Activated naive CD8-positive, alpha-beta T cell treated with anti-CD3 and anti-CD28 coated beads, Interleukin-2, amount 50 U/mL, for 24 hours (primary cell): ENCODE measurements around the gene PRMT1.
"Not testable (repeated sequence)": the region's sequence is repeated elsewhere in the genome, so short reads cannot be mapped to it uniquely, and the experiment has no call there.

ENCODE experiments used
- ATAC-seq: fragments of 150-1000 bp; cut with Tn5 transposase; one replicate; pipeline ENCODE4 v1.10.0; 2021
- DNase-seq: peaks from one replicate; pipeline ENCODE4 v3.0.0; 2021
- H3K27ac Mint-ChIP-seq: one replicate; pipeline ENCODE4 v1.8.0; 2021; ENCODE audit warnings: mild to moderate bottlenecking, mixed read lengths
- H3K27me3 Mint-ChIP-seq: one replicate; pipeline ENCODE4 v1.8.0; 2021; ENCODE audit warnings: mixed read lengths
- H3K36me3 Mint-ChIP-seq: one replicate; pipeline ENCODE4 v1.8.0; 2021; ENCODE audit warnings: low read depth, mixed read lengths
- H3K4me1 Mint-ChIP-seq: one replicate; pipeline ENCODE4 v1.8.0; 2021; ENCODE audit warnings: mixed read lengths
- H3K4me3 Mint-ChIP-seq: one replicate; pipeline ENCODE4 v1.8.0; 2021; ENCODE audit warnings: mild to moderate bottlenecking, moderate library complexity, mixed read lengths
- H3K9me3 Mint-ChIP-seq: one replicate; pipeline ENCODE4 v1.8.0; 2021; ENCODE audit warnings: mixed read lengths

Gene PRMT1

GRCh38 chr19:49677231-49677900 lies at the start of gene PRMT1:
Gene PRMT1 (plus strand): TSS chr19:49677271. CDS start chr19:49677281, 10 bp downstream.
- ATAC-seq = no peak
- no peaks in the 10 kb centered on the region for H3K9me3 Mint-ChIP-seq

GRCh38 chr19:49629659-49630058 lies 47.4 kb upstream of the PRMT1 start:
- H3K9me3 Mint-ChIP-seq = no peaks in the 10 kb centered on the region
- H3K4me3 Mint-ChIP-seq = no peak overlapping the region

More at GRCh38 chr19:49677231-49677900, at the start of gene PRMT1:
- H3K27me3 Mint-ChIP-seq = no peaks in the 10 kb centered on the region
- peaks cover 52% of the 10 kb centered on the region for H3K4me1 Mint-ChIP-seq
- peak within 1 kb of the TSS; percentile 95 for H3K27ac Mint-ChIP-seq
- DNase-seq = peak; percentile 56
- peaks cover 34% of the 10 kb centered on the region for H3K36me3 Mint-ChIP-seq
- H3K4me3 Mint-ChIP-seq = peak within 1 kb of the TSS; percentile 98

GRCh38 chr19:49631014-49631588 lies 46.0 kb upstream of the PRMT1 start:
- no peaks in the 10 kb centered on the region for H3K9me3 Mint-ChIP-seq
- H3K4me1 Mint-ChIP-seq = no peaks in the 10 kb centered on the region
- H3K27ac Mint-ChIP-seq = no peak overlapping the region
- peaks cover 5% of the 10 kb centered on the region for H3K36me3 Mint-ChIP-seq
- H3K27me3 Mint-ChIP-seq = no peaks in the 10 kb centered on the region
- ATAC-seq = no peak
- no peak for DNase-seq
- no peak overlapping the region for H3K4me3 Mint-ChIP-seq

More at GRCh38 chr19:49629659-49630058, 47.4 kb upstream of the PRMT1 start:
- DNase-seq (no peak), ATAC-seq (no peak)
- H3K36me3 Mint-ChIP-seq = peaks cover 5% of the 10 kb centered on the region
- H3K27ac Mint-ChIP-seq = no peak overlapping the region
- no peaks in the 10 kb centered on the region for H3K4me1 Mint-ChIP-seq
- no peaks in the 10 kb centered on the region for H3K27me3 Mint-ChIP-seq

- no peaks in the 10 kb centered on the region for H3K9me3 Mint-ChIP-seq
- H3K27me3 Mint-ChIP-seq = no peaks in the 10 kb centered on the region
- no peak for ATAC-seq
- H3K4me3 Mint-ChIP-seq = no peak overlapping the region
- H3K4me1 Mint-ChIP-seq = no peaks in the 10 kb centered on the region
- H3K36me3 Mint-ChIP-seq = peaks cover 5% of the 10 kb centered on the region
- H3K27ac Mint-ChIP-seq = no peak overlapping the region
- DNase-seq = no peak
These were observed 45.4 kb upstream of the PRMT1 start for GRCh38 chr19:49631610-49632192.

- Mint-ChIP-seq H3K4me1 (no peaks in the 10 kb centered on the region), H3K27me3 (no peaks in the 10 kb centered on the region)
These were observed 44.5 kb upstream of the PRMT1 start for GRCh38 chr19:49632576-49632975.

GRCh38 chr19:49633273-49633672 lies 43.8 kb upstream of the PRMT1 start:
- ATAC-seq, DNase-seq, H3K27me3 Mint-ChIP-seq, H3K4me1 Mint-ChIP-seq, H3K9me3 Mint-ChIP-seq, H3K27ac Mint-ChIP-seq, H3K4me3 Mint-ChIP-seq, H3K36me3 Mint-ChIP-seq: not testable (repeated sequence)

More at GRCh38 chr19:49632576-49632975, 44.5 kb upstream of the PRMT1 start:
- Mint-ChIP-seq H3K36me3 (peaks cover 5% of the 10 kb centered on the region), H3K27ac (no peak overlapping the region), H3K4me3 (no peak overlapping the region), H3K9me3 (no peaks in the 10 kb centered on the region)
- DNase-seq = no peak
- no peak for ATAC-seq

- Mint-ChIP-seq H3K4me3 (no peak overlapping the region), H3K27ac (no peak overlapping the region), H3K4me1 (peaks cover 17% of the 10 kb centered on the region), H3K36me3 (peaks cover 1% of the 10 kb centered on the region), H3K9me3 (no peaks in the 10 kb centered on the region), H3K27me3 (no peaks in the 10 kb centered on the region)
- DNase-seq = no peak
- no peak for ATAC-seq
These were observed 41.4 kb upstream of the PRMT1 start for GRCh38 chr19:49635530-49636232.

- Mint-ChIP-seq H3K27ac (no peak overlapping the region), H3K4me1 (peaks cover 18% of the 10 kb centered on the region), H3K27me3 (no peaks in the 10 kb centered on the region), H3K4me3 (no peak overlapping the region), H3K36me3 (peaks cover 2% of the 10 kb centered on the region), H3K9me3 (no peaks in the 10 kb centered on the region)
- DNase-seq (no peak), ATAC-seq (no peak)
These were observed 40.7 kb upstream of the PRMT1 start for GRCh38 chr19:49636233-49636932.

GRCh38 chr19:49637821-49638738 lies 39.0 kb upstream of the PRMT1 start:
- no peaks in the 10 kb centered on the region for H3K9me3 Mint-ChIP-seq
- peaks cover 2% of the 10 kb centered on the region for H3K27me3 Mint-ChIP-seq
- ATAC-seq = no peak
- no peak overlapping the region for H3K27ac Mint-ChIP-seq
- peaks cover 6% of the 10 kb centered on the region for H3K36me3 Mint-ChIP-seq
- H3K4me3 Mint-ChIP-seq = peak overlapping the region; percentile 2
- peaks cover 30% of the 10 kb centered on the region for H3K4me1 Mint-ChIP-seq
- no peak for DNase-seq

- Mint-ChIP-seq H3K27ac (peak overlapping the region; percentile 22), H3K27me3 (peaks cover 2% of the 10 kb centered on the region), H3K36me3 (peaks cover 11% of the 10 kb centered on the region), H3K4me1 (peaks cover 45% of the 10 kb centered on the region), H3K9me3 (no peaks in the 10 kb centered on the region), H3K4me3 (peak overlapping the region; percentile 98)
- DNase-seq (no peak), ATAC-seq (no peak)
These were observed 37.5 kb upstream of the PRMT1 start for GRCh38 chr19:49639401-49640112.

GRCh38 chr19:49640113-49640898 lies 36.8 kb upstream of the PRMT1 start, which contains the start of gene RRAS:
Gene RRAS (minus strand): TSS chr19:49640143. CDS start chr19:49640098, 45 bp downstream.
- Mint-ChIP-seq H3K4me1 (peaks cover 46% of the 10 kb centered on the region), H3K27ac (peak within 1 kb of the TSS; percentile 99), H3K36me3 (peaks cover 11% of the 10 kb centered on the region), H3K9me3 (no peaks in the 10 kb centered on the region), H3K4me3 (peak within 1 kb of the TSS; percentile 98), H3K27me3 (peaks cover 2% of the 10 kb centered on the region)
- ATAC-seq = peak; percentile 82
- peak; percentile 100 for DNase-seq

GRCh38 chr19:49641688-49642491 lies 35.2 kb upstream of the PRMT1 start, which contains the start of gene SCAF1:
Gene SCAF1 (plus strand): TSS chr19:49642209. CDS start chr19:49645027, 2,818 bp downstream.
- peak; percentile 99 for DNase-seq
- H3K4me3 Mint-ChIP-seq = peak within 1 kb of the TSS; percentile 98
- peak within 1 kb of the TSS; percentile 99 for H3K27ac Mint-ChIP-seq
- peak; percentile 55 for ATAC-seq
- H3K36me3 Mint-ChIP-seq = peaks cover 15% of the 10 kb centered on the region
- H3K4me1 Mint-ChIP-seq = peaks cover 47% of the 10 kb centered on the region
- H3K27me3 Mint-ChIP-seq = peaks cover 2% of the 10 kb centered on the region
- no peaks in the 10 kb centered on the region for H3K9me3 Mint-ChIP-seq
